IMR-90 (cell line): ENCODE data around the gene DENND5A. TPM values are rescaled to one million over a fixed set of nuclear protein-coding genes. Genes with fewer than 3 reads are reported as not detected.

ENCODE experiments used
- ATAC-seq: fragments of 200-7000 bp; cut with Tn5 transposase; 2 replicates; pipeline ENCODE4 v1.9.1; 2020; ENCODE audit warnings: low read depth, mild to moderate bottlenecking, moderate library complexity
- BruUV-seq: library from RNA; stranded (reverse); fragments of 400-500 nt; replicated peaks from 2 replicates; lab custom pipeline; 2021; lab: Mats Ljungman, UMichigan
- CTCF ChIA-PET: fragments of 300-600 bp; formaldehyde crosslinking; extraction: SDS; loops from one replicate; lab custom pipeline; 2021; ENCODE audit warnings: antibody characterized with exemption; lab: Yijun Ruan, JAX
- POLR2A ChIA-PET: fragments of 300-600 bp; sonication (Branson Sonifier 250); formaldehyde crosslinking; loops from one replicate; lab custom pipeline; 2022; ENCODE audit warnings: antibody characterized with exemption; ENCODE audit not compliant: unreplicated experiment; lab: Charles Lee
- DNase-seq: peaks from one replicate; pipeline ENCODE4 v3.0.0; 2013
- H2AFZ ChIP-seq: replicated peaks from 2 replicates; pipeline ENCODE3; 2013; ENCODE audit warnings: low read length, mild to moderate bottlenecking; ENCODE audit not compliant: poor library complexity
- H2AK5ac ChIP-seq: 2 replicates; pipeline ENCODE4 v1.6.1; 2013; ENCODE audit warnings: low read depth, low read length, inconsistent platforms
- H2AK9ac ChIP-seq: replicated peaks from 2 replicates; pipeline ENCODE3; 2013; ENCODE audit warnings: mild to moderate bottlenecking, low read depth, low read length, moderate library complexity; ENCODE audit not compliant: poor library complexity
- H2BK120ac ChIP-seq: 2 replicates; pipeline ENCODE4 v1.6.1; 2013; ENCODE audit warnings: low read depth, low read length, inconsistent platforms
- H2BK15ac ChIP-seq: 3 replicates; pipeline ENCODE4 v1.6.1; 2013; ENCODE audit warnings: low read depth, low read length, inconsistent platforms
- H2BK20ac ChIP-seq: 2 replicates; pipeline ENCODE4 v1.6.1; 2013; ENCODE audit warnings: low read depth, mild to moderate bottlenecking, inconsistent platforms, low read length, moderate library complexity
- H2BK5ac ChIP-seq: 2 replicates; pipeline ENCODE4 v1.6.1; 2013; ENCODE audit warnings: mild to moderate bottlenecking, low read depth, low read length, inconsistent platforms; ENCODE audit not compliant: poor library complexity, severe bottlenecking
- H3K14ac ChIP-seq: replicated peaks from 2 replicates; pipeline ENCODE4 v1.6.1; 2013; ENCODE audit warnings: low read depth, low read length, inconsistent platforms
- H3K18ac ChIP-seq: 2 replicates; pipeline ENCODE4 v1.6.1; 2013; ENCODE audit warnings: low read depth, low read length, control low read depth
- H3K23ac ChIP-seq: 2 replicates; pipeline ENCODE4 v1.6.1; 2013; ENCODE audit warnings: low read depth, low read length, inconsistent platforms
- H3K27ac ChIP-seq: 2 replicates; pipeline ENCODE4 v1.5.1; 2013; ENCODE audit warnings: mild to moderate bottlenecking, control low read depth, low read length; ENCODE audit not compliant: insufficient read depth
- H3K27me3 ChIP-seq: 2 replicates; pipeline ENCODE4 v1.6.1; 2013; ENCODE audit warnings: low read length; ENCODE audit not compliant: control insufficient read depth, insufficient read depth
- H3K36me3 ChIP-seq: 2 replicates; pipeline ENCODE4 v1.6.1; 2013; ENCODE audit warnings: low read length, mixed read lengths; ENCODE audit not compliant: control insufficient read depth, insufficient read depth
- H3K4ac ChIP-seq: 2 replicates; pipeline ENCODE4 v1.6.1; 2013; ENCODE audit warnings: low read depth, low read length, inconsistent platforms
- H3K4me1 ChIP-seq: 2 replicates; pipeline ENCODE4 v1.6.1; 2013; ENCODE audit warnings: low read length, mixed read lengths; ENCODE audit not compliant: control insufficient read depth, insufficient read depth
- H3K4me2 ChIP-seq: 2 replicates; pipeline ENCODE4 v1.6.1; 2013; ENCODE audit warnings: low read depth, mild to moderate bottlenecking, control low read depth, low read length, moderate library complexity
- H3K4me3 ChIP-seq: 2 replicates; pipeline ENCODE4 v1.5.1; 2013; ENCODE audit warnings: low read depth, mild to moderate bottlenecking, control low read depth, low read length, moderate library complexity; ENCODE audit not compliant: insufficient read depth
- H3K56ac ChIP-seq: 2 replicates; pipeline ENCODE4 v1.6.1; 2013; ENCODE audit warnings: low read length, inconsistent platforms; ENCODE audit not compliant: insufficient read depth; ENCODE audit errors: extremely low read depth
- H3K79me1 ChIP-seq, 2 experiments: 2 replicates each; pipeline ENCODE4 v1.6.1; 2013; ENCODE audit warnings: low read length in 2 of 2, inconsistent platforms in 1 of 2, low read depth in 1 of 2
- H3K9ac ChIP-seq: 2 replicates; pipeline ENCODE4 v1.6.1; 2013; ENCODE audit warnings: low read depth, low read length, control low read depth
- H3K9me1 ChIP-seq: 2 replicates; pipeline ENCODE4 v1.6.1; 2013; ENCODE audit warnings: low read length, inconsistent platforms; ENCODE audit not compliant: insufficient read depth
- H3K9me3 ChIP-seq: 2 replicates; pipeline ENCODE4 v1.6.1; 2013; ENCODE audit warnings: low read length; ENCODE audit not compliant: control insufficient read depth, insufficient read depth
- H4K20me1 ChIP-seq: 2 replicates; pipeline ENCODE4 v1.6.1; 2013; ENCODE audit warnings: low read length, inconsistent platforms; ENCODE audit not compliant: insufficient read depth
- H4K5ac ChIP-seq: 2 replicates; pipeline ENCODE4 v1.6.1; 2013; ENCODE audit warnings: mild to moderate bottlenecking, low read depth, low read length, control low read depth
- H4K8ac ChIP-seq, 2 experiments: 2 replicates each; pipeline ENCODE4 v1.6.1; 2013; ENCODE audit warnings: low read depth in 2 of 2, low read length in 2 of 2, control low read depth in 1 of 2, inconsistent platforms in 1 of 2
- H4K91ac ChIP-seq: 2 replicates; pipeline ENCODE4 v1.6.1; 2013; ENCODE audit warnings: low read depth, low read length, inconsistent platforms; ENCODE audit not compliant: insufficient read depth
- BHLHE40 ChIP-seq: fragments of 150-350 bp; IDR thresholded peaks from 2 replicates; pipeline ENCODE4 v1.6.1; 2016; ENCODE audit warnings: mild to moderate bottlenecking, low read depth, low read length
- CTCF ChIP-seq: conservative IDR thresholded peaks from 2 replicates; pipeline ENCODE4 v1.5.1; 2012; ENCODE audit warnings: mild to moderate bottlenecking, low read depth, low read length, improper control_type of control experiment
- MAZ ChIP-seq: IDR thresholded peaks from 2 replicates; pipeline ENCODE4 v1.6.1; 2012; ENCODE audit warnings: low read depth, mild to moderate bottlenecking, low read length, improper control_type of control experiment, moderate library complexity, borderline replicate concordance
- NFE2L2 ChIP-seq: fragments of 150-350 bp; IDR thresholded peaks from 2 replicates; pipeline ENCODE4 v1.6.1; 2016; ENCODE audit warnings: low read depth, mild to moderate bottlenecking, low read length
- POLR2A ChIP-seq: IDR thresholded peaks from 2 replicates; pipeline ENCODE4 v1.6.1; 2012; ENCODE audit warnings: mild to moderate bottlenecking, low read depth, low read length
- RAD21 ChIP-seq: IDR thresholded peaks from 2 replicates; pipeline ENCODE4 v1.6.1; 2012; ENCODE audit warnings: low read length, improper control_type of control experiment
- SMC3 ChIP-seq: fragments of 150-350 bp; IDR thresholded peaks from 2 replicates; pipeline ENCODE4 v1.6.1; 2016; ENCODE audit warnings: low read depth, mild to moderate bottlenecking, antibody characterized with exemption, low read length, moderate library complexity
- WGBS, 2 experiments: methylation state at CpG; one replicate each; pipeline versions ENCODE4 v1.1.5 to v1.1.7; 2013; ENCODE audit warnings: missing lambda C conversion rate in 2 of 2; ENCODE audit not compliant: insufficient read length in 1 of 2; ENCODE audit errors: extremely low coverage in 2 of 2; 5-methylcytosine and 5-hydroxymethylcytosine counted together
- dilution Hi-C: fragments of 300-500 bp; cut with HindIII; formaldehyde crosslinking; loops from one replicate; pipeline ENCODE4 v1.14.3; 2018; ENCODE audit warnings: low sequenced_read_pairs; ENCODE audit not compliant: unreplicated experiment
- in situ Hi-C: fragments of 300-500 bp; cut with MboI; formaldehyde crosslinking; loops from 3 replicates; pipeline ENCODE4 v1.14.3; 2019; ENCODE audit warnings: low sequenced_read_pairs, inconsistent platforms, mixed read lengths
- intact Hi-C: fragments of 100-400 bp; cut with micrococcal nuclease; formaldehyde crosslinking; loops from 2 replicates; pipeline ENCODE4 v1.10.0; 2022
- polyA plus RNA-seq, 3 experiments: library from polyadenylated mRNA; depleted of rRNA; stranded (reverse); fragments of >200 nt; gene quantifications; 2 replicates each; pipeline ENCODE4 v1.2.3, GENCODE V29; 2012; ENCODE audit warnings: low replicate concordance in 1 of 3
- total RNA-seq: library from RNA; depleted of rRNA; stranded (reverse); fragments of >200 nt; gene quantifications from 2 replicates; pipeline ENCODE4 v1.2.3, GENCODE V29; 2012
- TF ChIP-seq, protein P1 (sequence below): fragments of 150-350 bp; IDR thresholded peaks from 2 replicates; pipeline ENCODE4 v1.6.1; 2016; ENCODE audit warnings: low read depth, mild to moderate bottlenecking, low read length, moderate library complexity, borderline replicate concordance

The DENND5A gene
- total and polyA plus RNA-seq, 2 of the 4 experiments (the other 2 are of a cell fraction), result 179 to 192 TPM

DNA sequence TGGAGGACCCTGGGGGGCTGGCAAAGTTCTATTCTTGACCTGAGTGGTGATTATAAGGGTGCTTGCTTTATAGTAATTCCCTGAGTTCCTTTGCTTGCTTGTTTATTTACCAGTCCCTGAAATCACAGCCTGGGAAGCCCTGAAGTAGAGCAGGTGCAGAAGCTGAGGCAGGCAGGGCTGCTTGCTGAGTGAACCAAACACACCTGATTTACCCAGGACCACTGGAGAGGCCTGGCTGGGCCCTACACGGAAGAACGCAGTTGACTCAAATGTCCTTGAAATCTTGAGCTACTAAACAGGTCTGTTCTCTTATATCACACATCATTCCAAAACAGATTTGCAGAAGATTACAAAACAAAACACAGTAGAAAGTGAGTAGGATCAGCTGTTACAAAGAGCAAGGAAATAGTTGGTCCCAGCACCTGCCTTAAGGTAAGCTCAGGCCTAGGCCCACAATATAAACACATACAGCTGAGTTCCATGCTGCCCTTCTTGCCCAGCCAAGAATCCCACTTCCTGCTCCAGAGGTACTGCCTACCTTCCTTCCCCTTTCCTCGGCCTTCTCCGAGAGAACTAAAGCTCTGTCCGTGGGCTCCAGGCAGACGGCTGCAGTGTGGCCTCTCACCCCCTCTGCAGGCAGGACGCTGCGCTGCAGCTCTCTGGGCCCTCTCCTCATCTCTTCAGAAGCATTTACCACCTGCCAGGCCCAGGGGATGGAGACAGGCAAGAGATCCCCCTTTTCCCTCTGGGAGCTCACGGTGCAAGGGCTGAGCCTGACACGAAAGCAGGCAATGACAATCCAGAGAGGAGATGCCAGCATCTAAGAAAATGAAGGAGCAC is 127.6 kb downstream of the DENND5A start:
- in situ Hi-C loops, result loop anchor here (5.0 to 25.0 kb wide), 2 partner anchors 220 to 450 kb away; partner anchors contain the start of genes RPL27A and TRIM66
- POLR2A ChIA-PET, result no interaction called here

More for the DNA sequence above, 127.6 kb downstream of the DENND5A start:
- peaks cover 9 to 45% of the 10 kb centered on the region in 2 experiments for H3K79me1 ChIP-seq
- no peak overlapping the region for H3K27ac ChIP-seq
- no peak overlapping the region for H3K9ac ChIP-seq
- dilution Hi-C loops (no loop called here), intact Hi-C loops (loop anchor here (1.0 to 10.0 kb wide), 5 partner anchors 122 to 443 kb away; partner anchors contain the start of gene TMEM9B)
- H3K4me1 ChIP-seq, result peaks cover 8% of the 10 kb centered on the region
- H2AK9ac ChIP-seq, result peak overlapping the region; percentile 66
- DNase-seq (peak; percentile 69), ATAC-seq (peak; percentile 96)
- H4K8ac ChIP-seq, result peak overlapping the region in 1 of 2 experiments; percentile 75; a peak in 1 of 4 replicates
- H3K36me3 ChIP-seq, result peaks cover 32% of the 10 kb centered on the region
- no peak overlapping the region for H3K4me3 ChIP-seq
- H3K27me3 ChIP-seq, result no peaks in the 10 kb centered on the region
- H3K23ac ChIP-seq, result no peak overlapping the region
- no TSS peak for BruUV-seq
- peak overlapping the region; percentile 33 for H3K4ac ChIP-seq
- H3K9me1 ChIP-seq, result peaks cover 9% of the 10 kb centered on the region
- H3K56ac ChIP-seq, result no peak overlapping the region
- no peak overlapping the region for H2BK5ac ChIP-seq
- no peak overlapping the region; the same call in 2 of the 3 replicates for H2BK15ac ChIP-seq
- H3K14ac ChIP-seq, result no peak overlapping the region
- no peaks in the 10 kb centered on the region for H3K9me3 ChIP-seq
- H4K20me1 ChIP-seq, result peaks cover 18% of the 10 kb centered on the region; the same call in 1 of the 2 replicates
- H4K91ac ChIP-seq, result no peak overlapping the region
- CTCF ChIA-PET, result interaction anchor here (0.7 to 2.4 kb wide), 23 partner anchors 8 to 797 kb away, joined by 3 to 20 read pairs (median 4); partner anchors contain the start of gene TMEM9B
- H3K4me2 ChIP-seq, result no peak overlapping the region
- peak overlapping the region; percentile 71; the same call in 1 of the 2 replicates for H2AK5ac ChIP-seq
- no CpG with 5 or more reads among the region's 10 CpGs for WGBS, 2 experiments
- peak overlapping the region; percentile 27 for H2AFZ ChIP-seq
- H2BK20ac ChIP-seq, result 0 out of 2 replicates have a peak overlapping the region, but pooled peaks have one; percentile 10
- H2BK120ac ChIP-seq, result peak overlapping the region; percentile 33; the same call in 1 of the 2 replicates
- TF ChIP-seq MAZ (peak; percentile 27; the same call in 1 of the 2 replicates), POLR2A (peak; percentile 25; the same call in 1 of the 2 replicates), NFE2L2 (no peak), SMC3 (peak; percentile 72), RAD21 (peak; percentile 92), BHLHE40 (no peak), CTCF (peak; percentile 92)
- TF ChIP-seq, protein P1, sequence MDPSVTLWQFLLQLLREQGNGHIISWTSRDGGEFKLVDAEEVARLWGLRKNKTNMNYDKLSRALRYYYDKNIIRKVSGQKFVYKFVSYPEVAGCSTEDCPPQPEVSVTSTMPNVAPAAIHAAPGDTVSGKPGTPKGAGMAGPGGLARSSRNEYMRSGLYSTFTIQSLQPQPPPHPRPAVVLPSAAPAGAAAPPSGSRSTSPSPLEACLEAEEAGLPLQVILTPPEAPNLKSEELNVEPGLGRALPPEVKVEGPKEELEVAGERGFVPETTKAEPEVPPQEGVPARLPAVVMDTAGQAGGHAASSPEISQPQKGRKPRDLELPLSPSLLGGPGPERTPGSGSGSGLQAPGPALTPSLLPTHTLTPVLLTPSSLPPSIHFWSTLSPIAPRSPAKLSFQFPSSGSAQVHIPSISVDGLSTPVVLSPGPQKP, result no peak
- H3K18ac ChIP-seq, result no peak overlapping the region
- no peak overlapping the region for H4K5ac ChIP-seq
